ENCODE data around the gene SHB.

GRCh38 chr9:37924538-37924937 lies 144.5 kb downstream of the SHB start:
- TF ChIP-seq, protein P1, sequence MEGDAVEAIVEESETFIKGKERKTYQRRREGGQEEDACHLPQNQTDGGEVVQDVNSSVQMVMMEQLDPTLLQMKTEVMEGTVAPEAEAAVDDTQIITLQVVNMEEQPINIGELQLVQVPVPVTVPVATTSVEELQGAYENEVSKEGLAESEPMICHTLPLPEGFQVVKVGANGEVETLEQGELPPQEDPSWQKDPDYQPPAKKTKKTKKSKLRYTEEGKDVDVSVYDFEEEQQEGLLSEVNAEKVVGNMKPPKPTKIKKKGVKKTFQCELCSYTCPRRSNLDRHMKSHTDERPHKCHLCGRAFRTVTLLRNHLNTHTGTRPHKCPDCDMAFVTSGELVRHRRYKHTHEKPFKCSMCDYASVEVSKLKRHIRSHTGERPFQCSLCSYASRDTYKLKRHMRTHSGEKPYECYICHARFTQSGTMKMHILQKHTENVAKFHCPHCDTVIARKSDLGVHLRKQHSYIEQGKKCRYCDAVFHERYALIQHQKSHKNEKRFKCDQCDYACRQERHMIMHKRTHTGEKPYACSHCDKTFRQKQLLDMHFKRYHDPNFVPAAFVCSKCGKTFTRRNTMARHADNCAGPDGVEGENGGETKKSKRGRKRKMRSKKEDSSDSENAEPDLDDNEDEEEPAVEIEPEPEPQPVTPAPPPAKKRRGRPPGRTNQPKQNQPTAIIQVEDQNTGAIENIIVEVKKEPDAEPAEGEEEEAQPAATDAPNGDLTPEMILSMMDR (IDR thresholded peaks at IDR 0.05), result no peak
- TF ChIP-seq POLR2A (IDR thresholded peaks at IDR 0.05), result no peak
